Measurements from ENCODE around the gene B4GALNT4.
A peak's percentile ranks its signal among the peaks of the same experiment; 100 is the strongest.
"Not testable (repeated sequence)": the region's sequence is repeated elsewhere in the genome, so short reads cannot be mapped to it uniquely, and the experiment has no call there.

B4GALNT4 gene, protein sequence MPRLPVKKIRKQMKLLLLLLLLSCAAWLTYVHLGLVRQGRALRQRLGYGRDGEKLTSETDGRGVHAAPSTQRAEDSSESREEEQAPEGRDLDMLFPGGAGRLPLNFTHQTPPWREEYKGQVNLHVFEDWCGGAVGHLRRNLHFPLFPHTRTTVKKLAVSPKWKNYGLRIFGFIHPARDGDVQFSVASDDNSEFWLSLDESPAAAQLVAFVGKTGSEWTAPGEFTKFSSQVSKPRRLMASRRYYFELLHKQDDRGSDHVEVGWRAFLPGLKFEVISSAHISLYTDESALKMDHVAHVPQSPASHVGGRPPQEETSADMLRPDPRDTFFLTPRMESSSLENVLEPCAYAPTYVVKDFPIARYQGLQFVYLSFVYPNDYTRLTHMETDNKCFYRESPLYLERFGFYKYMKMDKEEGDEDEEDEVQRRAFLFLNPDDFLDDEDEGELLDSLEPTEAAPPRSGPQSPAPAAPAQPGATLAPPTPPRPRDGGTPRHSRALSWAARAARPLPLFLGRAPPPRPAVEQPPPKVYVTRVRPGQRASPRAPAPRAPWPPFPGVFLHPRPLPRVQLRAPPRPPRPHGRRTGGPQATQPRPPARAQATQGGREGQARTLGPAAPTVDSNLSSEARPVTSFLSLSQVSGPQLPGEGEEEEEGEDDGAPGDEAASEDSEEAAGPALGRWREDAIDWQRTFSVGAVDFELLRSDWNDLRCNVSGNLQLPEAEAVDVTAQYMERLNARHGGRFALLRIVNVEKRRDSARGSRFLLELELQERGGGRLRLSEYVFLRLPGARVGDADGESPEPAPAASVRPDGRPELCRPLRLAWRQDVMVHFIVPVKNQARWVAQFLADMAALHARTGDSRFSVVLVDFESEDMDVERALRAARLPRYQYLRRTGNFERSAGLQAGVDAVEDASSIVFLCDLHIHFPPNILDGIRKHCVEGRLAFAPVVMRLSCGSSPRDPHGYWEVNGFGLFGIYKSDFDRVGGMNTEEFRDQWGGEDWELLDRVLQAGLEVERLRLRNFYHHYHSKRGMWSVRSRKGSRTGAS

DNA sequence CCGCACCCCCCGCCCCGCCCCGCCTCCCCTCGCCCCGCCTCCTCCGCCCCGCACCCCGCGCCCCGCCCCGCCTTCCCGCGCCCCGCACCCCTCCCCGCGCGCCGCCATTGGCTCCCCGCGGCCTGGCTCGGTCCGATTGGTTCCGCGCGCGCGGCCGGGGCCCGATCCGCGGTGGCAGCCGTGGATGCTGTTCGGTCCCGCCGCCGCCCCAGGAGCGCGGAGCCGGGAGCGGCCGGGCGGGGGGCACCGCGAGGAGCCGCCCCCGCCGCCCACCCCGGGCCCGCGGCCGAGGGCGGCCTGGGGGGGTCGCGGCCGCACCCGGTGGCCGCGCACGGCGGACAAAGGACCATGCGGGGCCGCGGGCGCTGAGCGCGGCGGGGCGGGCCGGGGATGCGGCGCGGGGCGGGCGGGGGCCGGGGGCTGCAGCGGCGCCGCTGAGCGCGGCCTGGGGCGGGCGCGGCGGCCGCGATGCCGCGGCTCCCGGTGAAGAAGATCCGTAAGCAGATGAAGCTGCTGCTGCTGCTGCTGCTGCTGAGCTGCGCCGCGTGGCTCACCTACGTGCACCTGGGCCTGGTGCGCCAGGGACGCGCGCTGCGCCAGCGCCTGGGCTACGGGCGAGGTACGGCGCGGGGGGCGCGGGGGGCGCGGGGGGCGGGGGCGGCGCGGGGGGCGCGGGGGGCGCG, at the start of gene B4GALNT4:
Gene B4GALNT4 (plus strand): TSS at position 164 of the 683 bp plus-strand sequence. CDS start 305 bp downstream, at position 469.
- DNase-seq (ENCODE audit: low spot score), result no peak

DNA sequence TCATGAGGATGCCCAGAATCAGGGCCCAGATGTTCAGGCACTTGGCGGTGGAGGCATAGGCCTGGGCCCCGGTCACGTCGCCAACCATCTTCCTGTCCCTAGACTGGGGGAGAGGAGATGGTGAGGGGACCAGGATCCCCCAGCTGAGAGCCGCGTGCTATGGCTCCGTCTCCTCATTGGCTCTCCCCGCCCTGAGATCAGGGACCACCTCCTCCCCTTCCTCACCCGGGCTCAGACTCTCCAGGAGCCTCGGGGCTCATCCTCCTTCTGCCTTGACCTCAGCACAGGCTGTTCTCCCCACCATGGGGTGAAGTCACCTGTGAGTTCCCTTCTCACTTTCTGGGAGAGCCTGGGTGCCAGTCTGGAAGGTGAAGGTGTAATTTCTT, 49.4 kb upstream of the B4GALNT4 start:
- DNase-seq (ENCODE audit: low spot score), result not testable (repeated sequence)

GRCh38 chr11:324156-324555, 45.1 kb upstream of the B4GALNT4 start:
- DNase-seq (ENCODE audit: low spot score), result no peak

DNA sequence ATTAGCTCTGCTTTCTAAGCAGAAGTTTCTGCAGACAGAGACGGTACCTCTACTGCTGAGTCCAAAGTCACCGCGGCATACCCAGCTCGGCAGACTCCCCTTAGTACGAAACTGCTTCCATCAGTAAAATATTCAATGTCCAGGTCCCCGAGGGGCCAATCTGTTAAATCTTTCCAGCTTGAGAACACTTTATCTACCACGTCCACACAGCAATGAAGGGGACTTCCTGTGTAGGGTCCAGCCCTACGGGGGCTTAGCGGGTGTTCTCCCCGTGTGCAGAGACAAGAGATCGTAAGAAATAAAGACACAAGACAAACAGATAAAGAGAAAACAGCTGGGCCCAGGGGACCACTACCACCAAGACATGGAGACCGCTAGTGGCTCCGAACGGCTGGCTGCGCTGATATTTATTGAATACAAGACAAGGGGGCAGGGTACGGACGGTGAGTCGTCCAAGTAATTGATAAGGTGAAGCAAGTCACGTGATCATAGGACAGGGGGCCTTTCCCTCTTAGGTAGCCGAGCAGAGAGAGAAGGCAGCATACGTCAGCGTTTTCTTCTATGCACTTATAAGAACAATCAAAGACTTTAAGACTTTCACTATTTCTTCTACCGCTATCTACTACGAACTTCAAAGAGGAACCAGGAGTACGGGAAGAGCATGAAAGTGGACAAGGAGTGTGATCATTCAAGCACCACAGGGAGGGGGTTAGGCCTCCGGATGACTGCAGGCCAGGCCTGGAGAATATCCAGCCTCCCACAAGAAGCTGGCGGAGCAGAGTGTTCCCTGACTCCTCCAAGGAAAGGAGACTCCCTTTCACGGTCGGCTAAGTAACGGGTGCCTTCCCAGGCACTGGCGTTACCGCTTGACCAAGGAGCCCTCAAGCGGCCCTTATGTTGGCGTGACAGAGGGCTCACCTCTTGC, 44.4 kb upstream of the B4GALNT4 start:
- DNase-seq (ENCODE audit: low spot score), result not testable (repeated sequence)

- no peak for DNase-seq (ENCODE audit: low spot score)
These were observed 43.3 kb upstream of the B4GALNT4 start for GRCh38 chr11:325796-326591.

DNA sequence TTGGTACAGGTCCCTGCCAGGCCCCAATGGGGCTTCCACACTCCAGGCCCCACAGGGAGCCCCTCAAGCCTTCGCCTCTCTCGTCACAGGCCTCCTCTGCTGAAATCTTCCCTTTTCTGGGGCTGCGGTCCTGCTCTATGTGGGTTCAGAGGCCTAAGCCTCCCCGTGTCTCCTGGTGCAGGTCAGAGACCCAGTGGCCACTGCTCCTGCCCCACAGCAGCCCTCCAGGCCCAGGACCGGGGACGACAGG, 42.8 kb upstream of the B4GALNT4 start:
- no peak for DNase-seq (ENCODE audit: low spot score)

- peak; percentile 55 for DNase-seq (ENCODE audit: low spot score)
These were observed 42.3 kb upstream of the B4GALNT4 start for GRCh38 chr11:326842-327580.

- no peak for DNase-seq (ENCODE audit: low spot score)
These were observed 41.7 kb upstream of the B4GALNT4 start for GRCh38 chr11:327581-327923.

DNA sequence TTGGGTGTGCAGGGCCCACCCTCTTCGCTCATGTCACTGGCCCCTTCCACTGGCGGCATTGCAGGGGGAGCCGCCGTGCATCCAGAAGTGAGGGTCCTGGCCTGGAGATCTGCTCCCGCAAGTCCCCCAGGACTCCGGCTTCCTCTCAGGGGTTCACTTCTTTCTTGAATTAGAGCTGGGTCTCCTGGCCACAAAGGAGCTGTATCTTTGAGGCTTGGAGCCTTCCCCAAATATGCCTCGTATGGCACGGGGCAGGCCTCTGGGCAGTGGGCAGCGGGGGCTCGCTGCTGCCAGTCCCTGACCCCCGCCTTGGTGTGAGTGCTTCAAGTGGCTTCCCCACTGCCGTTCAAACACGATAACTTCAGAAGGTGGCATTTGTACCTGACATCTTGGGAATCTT, 41.3 kb upstream of the B4GALNT4 start:
- no peak for DNase-seq (ENCODE audit: low spot score)

- not testable (repeated sequence) for DNase-seq (ENCODE audit: low spot score)
These were observed 40.7 kb upstream of the B4GALNT4 start for GRCh38 chr11:328516-329100.

DNA sequence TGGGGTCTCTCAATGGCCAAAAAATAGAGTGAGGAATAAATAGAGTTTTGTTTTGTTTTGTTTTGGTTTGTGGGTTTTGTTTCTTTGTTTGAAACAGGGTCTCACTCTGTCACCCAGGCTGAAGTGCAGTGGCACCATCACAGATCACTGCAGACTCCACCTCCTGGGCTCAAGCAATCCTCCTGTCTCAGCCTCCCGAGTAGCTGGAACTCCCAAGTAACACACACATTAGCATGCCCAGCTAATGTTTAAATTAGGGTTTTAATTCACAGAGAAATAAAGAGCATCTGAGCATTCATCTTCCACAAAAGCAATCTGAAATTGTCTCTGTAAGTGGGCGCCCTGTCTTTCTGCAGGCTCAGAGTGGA, 39.4 kb upstream of the B4GALNT4 start:
- no peak for DNase-seq (ENCODE audit: low spot score)

- DNase-seq (ENCODE audit: low spot score), result no peak
These were observed 39.0 kb upstream of the B4GALNT4 start for GRCh38 chr11:330307-330693.

GRCh38 chr11:330694-331357, 38.5 kb upstream of the B4GALNT4 start:
- no peak for DNase-seq (ENCODE audit: low spot score)

DNA sequence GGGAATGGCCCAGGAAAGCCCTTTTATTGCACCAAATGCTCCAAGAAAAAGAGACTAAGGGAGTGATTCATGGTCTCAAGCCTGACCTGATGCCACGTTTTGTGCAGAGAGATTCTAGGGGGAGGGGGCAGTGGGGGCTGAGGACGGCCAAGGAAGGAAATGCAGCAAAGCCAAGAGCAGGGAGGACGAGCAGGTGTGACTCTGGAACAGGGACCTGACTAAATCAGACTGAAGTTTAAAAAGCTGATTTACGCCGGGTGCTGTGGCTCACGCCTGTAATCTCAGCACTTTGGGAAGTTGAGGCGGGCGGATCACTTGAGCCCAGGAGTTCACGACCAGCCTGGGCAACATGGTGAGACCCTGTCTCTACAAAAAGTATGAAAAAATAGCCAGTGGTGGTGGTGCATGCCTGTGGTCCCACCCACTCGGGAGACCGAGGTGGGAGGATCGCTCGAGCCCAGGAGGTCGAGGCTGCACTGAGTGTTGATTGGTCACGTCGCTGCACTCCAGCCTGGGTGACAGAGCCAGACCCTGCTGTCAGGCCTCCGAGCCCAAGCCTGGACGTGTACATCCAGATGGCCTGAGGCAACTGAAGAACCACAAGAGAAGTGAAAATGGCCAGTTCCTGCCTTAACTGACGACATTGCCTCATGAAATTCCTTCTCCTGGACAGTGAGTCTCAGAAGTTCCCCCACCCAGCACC, 37.8 kb upstream of the B4GALNT4 start:
- DNase-seq (ENCODE audit: low spot score), result no peak

DNA sequence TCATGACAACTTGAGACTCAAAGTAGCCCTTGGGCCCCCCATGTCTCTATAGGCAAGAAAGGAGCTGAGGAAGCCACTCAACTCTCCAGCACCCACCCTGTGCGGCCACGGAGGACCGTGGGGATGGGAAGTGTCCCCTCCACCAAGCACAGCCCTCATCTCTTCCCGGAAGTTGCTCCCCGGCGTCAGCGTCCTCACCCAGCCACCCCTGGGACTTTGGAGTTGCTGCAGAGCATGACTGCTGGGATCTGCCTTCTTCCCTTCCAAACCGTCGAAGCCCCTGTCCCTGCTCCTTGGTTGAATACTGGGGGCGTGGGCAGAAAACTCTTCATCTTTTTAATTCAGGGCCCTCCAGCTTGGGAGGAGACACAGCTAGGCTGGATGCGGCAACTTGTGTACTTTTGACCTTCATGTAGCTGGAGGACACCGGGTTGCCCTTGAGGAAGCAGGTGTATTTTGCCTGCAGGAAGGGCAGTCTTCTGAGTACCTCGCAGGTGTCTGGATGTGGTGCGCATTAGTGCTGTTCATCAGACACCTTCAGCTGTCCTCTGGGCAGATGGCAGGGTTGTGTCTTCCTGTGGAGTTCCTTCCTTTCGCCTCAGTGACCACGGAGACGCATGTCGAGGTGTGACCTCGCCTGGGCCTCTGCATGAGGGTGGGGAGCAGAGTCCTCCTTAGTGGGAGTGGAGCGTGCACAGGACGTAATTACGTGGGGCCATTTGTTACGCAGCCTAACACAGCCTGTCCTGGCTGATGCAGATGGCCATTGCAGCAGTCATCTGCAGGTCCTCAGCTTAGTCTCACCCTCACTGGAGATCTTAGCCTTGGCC, 36.4 kb upstream of the B4GALNT4 start:
- DNase-seq (ENCODE audit: low spot score), result no peak

DNA sequence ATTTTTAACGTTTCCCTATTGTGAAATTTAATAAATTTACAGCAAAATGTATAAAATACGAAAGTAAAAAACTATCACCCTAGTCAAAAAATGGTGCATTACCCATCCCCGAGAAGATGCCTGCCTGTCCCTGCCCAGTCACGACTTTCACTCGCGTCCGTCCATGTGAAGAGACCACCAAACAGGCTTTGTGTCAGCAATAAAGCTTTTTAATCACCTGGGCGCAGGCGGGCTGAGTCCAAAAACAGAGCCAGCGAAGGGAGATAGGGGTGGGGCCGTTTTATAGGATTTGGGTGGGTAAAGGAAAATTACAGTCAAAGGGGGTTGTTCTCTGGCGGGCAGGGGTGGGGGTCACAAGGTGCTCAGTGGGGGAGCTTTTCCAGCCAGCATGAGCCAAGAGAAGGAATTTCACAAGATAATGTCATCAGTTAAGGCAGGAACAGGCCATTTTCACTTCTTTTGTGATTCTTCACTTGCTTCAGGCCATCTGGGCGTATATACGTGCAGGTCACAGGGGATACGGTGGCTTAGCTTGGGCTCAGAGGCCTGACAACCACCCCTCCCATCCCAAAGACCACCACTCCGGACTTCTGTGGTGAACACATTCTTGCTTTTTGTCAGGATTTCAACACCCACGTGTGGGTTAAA, 35.6 kb upstream of the B4GALNT4 start:
- not testable (repeated sequence) for DNase-seq (ENCODE audit: low spot score)
